Measurements from ENCODE around the gene RNASET2. TPM values are rescaled to one million over a fixed set of nuclear protein-coding genes. Genes with fewer than 3 reads are reported as not detected.

RNASET2 gene
- polyA plus RNA-seq, 3 donors: 432 to 562 (median 493) TPM

- no peaks in the 10 kb centered on the region for H3K9me3 ChIP-seq (replicated peaks in 1 of 2; ENCODE audit: control insufficient read depth in 1 of 2, insufficient read depth in 1 of 2, low read length in 2 of 2)
- H3K9ac ChIP-seq (ENCODE audit: insufficient read depth, low read length, poor library complexity, severe bottlenecking): no peak overlapping the region
- no peaks in the 10 kb centered on the region for H3K4me1 ChIP-seq (ENCODE audit: control insufficient read depth in 1 of 2, insufficient read depth in 2 of 2, low read length in 2 of 2)
- H3K4me2 ChIP-seq (replicated peaks; ENCODE audit: extremely low read depth, low read length, poor library complexity, severe bottlenecking): no peak overlapping the region
- WGBS (ENCODE audit: insufficient coverage): no CpG with 5 or more reads among the region's 4 CpGs
- peaks cover 4% of the 10 kb centered on the region for H3K79me2 ChIP-seq (ENCODE audit: insufficient read depth, low read length)
- peak overlapping the region in 1 of 7 donors; percentile 83 for H3K27ac Mint-ChIP-seq
- H2AFZ ChIP-seq (ENCODE audit: insufficient read depth, low read depth, low read length, poor library complexity, severe bottlenecking): no peak overlapping the region
- intact Hi-C loops (cut with micrococcal nuclease): no loop called here
- no peak overlapping the region for H3K4me3 ChIP-seq (replicated peaks in 1 of 3; ENCODE audit: low read depth in 2 of 3, low read length in 3 of 3)
- no peaks in the 10 kb centered on the region for H3K27me3 Mint-ChIP-seq (ENCODE audit: low read depth in 3 of 3)
- H3K9me3 Mint-ChIP-seq: no peaks in the 10 kb centered on the region
- H3K36me3 Mint-ChIP-seq: peaks cover 84 to 98% of the 10 kb centered on the region in 2 donors
- H3K4me3 Mint-ChIP-seq: no peak overlapping the region
- H3K27me3 ChIP-seq (ENCODE audit: control insufficient read depth in 2 of 2, insufficient read depth in 2 of 2, low read length in 2 of 2): no peaks in the 10 kb centered on the region
- peaks cover 90 to 100% of the 10 kb centered on the region in 2 donors for H3K36me3 ChIP-seq (replicated peaks in 1 of 2; ENCODE audit: control insufficient read depth in 1 of 2, insufficient read depth in 2 of 2, low read length in 2 of 2)
- TF ChIP-seq CTCF (IDR thresholded peaks at IDR 0.05): no peak
- H4K20me1 ChIP-seq (ENCODE audit: insufficient read depth, low read length): peaks cover 99% of the 10 kb centered on the region
- H3K4me1 Mint-ChIP-seq: peaks cover 8% of the 10 kb centered on the region
- H3K27ac ChIP-seq (ENCODE audit: low read depth in 1 of 2, low read length in 2 of 2): no peak overlapping the region
- DNase-seq: no peak
These were observed 17.0 kb downstream of the RNASET2 start for GRCh38 chr6:166939345-166939744.

- Histone ChIP-seq H3K9me3 (replicated peaks in 1 of 2; ENCODE audit: control insufficient read depth in 1 of 2, insufficient read depth in 1 of 2, low read length in 2 of 2) (no peaks in the 10 kb centered on the region), H3K27me3 (ENCODE audit: control insufficient read depth in 2 of 2, insufficient read depth in 2 of 2, low read length in 2 of 2) (no peaks in the 10 kb centered on the region), H3K4me2 (replicated peaks; ENCODE audit: extremely low read depth, low read length, poor library complexity, severe bottlenecking) (no peak overlapping the region), H3K79me2 (ENCODE audit: insufficient read depth, low read length) (peaks cover 4% of the 10 kb centered on the region), H3K27ac (ENCODE audit: low read depth in 1 of 2, low read length in 2 of 2) (no peak overlapping the region), H3K4me3 (replicated peaks in 1 of 3; ENCODE audit: low read depth in 2 of 3, low read length in 3 of 3) (no peak overlapping the region), H3K4me1 (ENCODE audit: control insufficient read depth in 1 of 2, insufficient read depth in 2 of 2, low read length in 2 of 2) (no peaks in the 10 kb centered on the region), H4K20me1 (ENCODE audit: insufficient read depth, low read length) (peaks cover 99% of the 10 kb centered on the region), H3K9ac (ENCODE audit: insufficient read depth, low read length, poor library complexity, severe bottlenecking) (no peak overlapping the region), H3K36me3 (replicated peaks in 1 of 2; ENCODE audit: control insufficient read depth in 1 of 2, insufficient read depth in 2 of 2, low read length in 2 of 2) (peaks cover 92 to 100% of the 10 kb centered on the region in 2 donors), H2AFZ (ENCODE audit: insufficient read depth, low read depth, low read length, poor library complexity, severe bottlenecking) (no peak overlapping the region)
- 100% methylated on average over 1 of the region's 8 CpGs for WGBS (ENCODE audit: insufficient coverage)
- H3K9me3 Mint-ChIP-seq: no peaks in the 10 kb centered on the region
- H3K27ac Mint-ChIP-seq: peak overlapping the region in 2 of 7 donors; percentile 6 to 35
- no peaks in the 10 kb centered on the region for H3K27me3 Mint-ChIP-seq (ENCODE audit: low read depth in 3 of 3)
- H3K4me1 Mint-ChIP-seq: peaks cover 8% of the 10 kb centered on the region
- no peak overlapping the region for H3K4me3 Mint-ChIP-seq
- intact Hi-C loops (cut with micrococcal nuclease): no loop called here
- peaks cover 89 to 98% of the 10 kb centered on the region in 2 donors for H3K36me3 Mint-ChIP-seq
- TF ChIP-seq CTCF (IDR thresholded peaks at IDR 0.05): no peak
- DNase-seq: no peak
These were observed 17.6 kb downstream of the RNASET2 start for GRCh38 chr6:166938704-166939103.

All from CD14-positive monocyte (primary cell).